HCT116 (cell line): Measurements from ENCODE around the gene TNS3.

Experiments used
- CEBPB ChIP-seq: IDR thresholded peaks from 2 replicates; pipeline ENCODE4 v1.6.1; 2012; ENCODE audit warnings: low read depth
- CTCF ChIP-seq, 3 experiments: fragments of 200-600 bp in 1 of 3; sonication (generic) in 1 of 3; IDR thresholded peaks in 2 of 3; conservative IDR thresholded peaks in 1 of 3; 2 replicates each; pipeline ENCODE4 v1.5.1; 2012 to 2017; ENCODE audit warnings: low read depth in 2 of 3, low read length in 2 of 3, antibody characterized with exemption in 1 of 3, borderline replicate concordance in 1 of 3, control low read depth in 1 of 3, mild to moderate bottlenecking in 1 of 3, mixed read lengths in 1 of 3, mixed run types in 1 of 3, moderate library complexity in 1 of 3; ENCODE audit not compliant: insufficient read depth in 1 of 3
- EZH2 ChIP-seq: fragments of 200-600 bp; sonication (generic); IDR thresholded peaks from 2 replicates; pipeline ENCODE4 v1.6.1; 2017; ENCODE audit warnings: antibody characterized with exemption, mixed run types
- MAX ChIP-seq: IDR thresholded peaks from 2 replicates; pipeline ENCODE4 v1.6.1; 2012
- POLR2A ChIP-seq: IDR thresholded peaks from 2 replicates; pipeline ENCODE4 v1.7.0; 2011; ENCODE audit warnings: borderline replicate concordance; ENCODE audit not compliant: insufficient read depth, insufficient read length; ENCODE audit errors: extremely low read depth
- SRF ChIP-seq: IDR thresholded peaks from 2 replicates; pipeline ENCODE4 v1.6.1; 2012; ENCODE audit warnings: low read depth
- TCF7L2 ChIP-seq: IDR thresholded peaks from 2 replicates; pipeline ENCODE4 v1.7.0; 2011; ENCODE audit warnings: borderline replicate concordance, inconsistent platforms; ENCODE audit not compliant: insufficient read depth, insufficient read length; ENCODE audit errors: extremely low read depth
- YY1 ChIP-seq: IDR thresholded peaks from 2 replicates; pipeline ENCODE4 v1.6.1; 2011; ENCODE audit warnings: low read length, low read depth, moderate library complexity, mild to moderate bottlenecking; ENCODE audit not compliant: insufficient replicate concordance; ENCODE audit errors: extremely low read depth

DNA sequence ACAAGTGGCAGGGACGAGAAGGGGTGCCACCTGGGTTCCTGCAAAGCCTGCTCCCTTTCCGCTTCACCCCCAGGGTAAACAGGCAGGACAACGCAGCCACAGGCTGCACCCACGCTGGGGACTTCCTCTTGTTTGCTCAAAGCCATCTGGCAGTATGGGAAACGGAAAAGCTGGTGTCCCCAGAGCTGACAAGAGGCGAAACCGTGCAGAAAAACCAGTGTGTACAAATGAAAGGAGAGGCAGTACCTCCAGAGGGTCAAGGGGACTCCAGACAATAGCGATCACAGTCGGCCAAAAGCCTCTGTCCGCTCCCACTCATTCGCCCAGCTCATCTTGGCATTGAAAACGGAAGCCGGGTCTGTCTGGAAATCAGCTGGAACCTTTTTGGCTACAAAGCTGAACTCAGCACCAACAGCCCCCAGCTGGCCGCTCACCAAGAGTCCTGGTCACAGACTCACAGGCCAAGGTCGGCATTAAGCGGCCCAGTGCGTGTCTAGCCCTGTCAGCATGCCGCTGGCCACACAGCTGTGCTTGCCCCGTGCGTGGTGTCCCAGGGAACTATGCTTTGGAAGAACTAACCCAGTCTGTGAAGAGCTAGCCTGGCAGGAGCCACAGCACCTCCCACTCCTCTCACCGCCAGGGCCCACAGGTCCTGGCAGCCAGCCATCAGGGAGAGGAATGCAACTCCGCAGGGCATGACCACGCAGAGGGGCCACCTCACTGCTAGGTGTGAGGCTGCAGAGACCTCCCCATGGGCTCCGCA is 10.4 kb downstream of the TNS3 start:
- TF ChIP-seq CTCF (IDR thresholded peaks at IDR 0.05 in 2 of 3, conservative IDR thresholded peaks at IDR 0.05 in 1 of 3; ENCODE audit: borderline replicate concordance in 1 of 3, insufficient read depth in 1 of 3, low read depth in 2 of 3, low read length in 2 of 3) (no peak), MAX (no peak), CEBPB (no peak), TCF7L2 (no peak), SRF (no peak), YY1 (no peak), POLR2A (no peak), EZH2 (no peak)
